Esophagus muscularis mucosa (tissue), 4 donors: ENCODE results near the gene TMEM51. TPM values are rescaled to one million over a fixed set of nuclear protein-coding genes. Genes with fewer than 3 reads are reported as not detected.

ENCODE experiments used
- DNase-seq: peaks from one replicate; pipeline ENCODE4 v3.0.0-alpha.2; 2017; ENCODE audit errors: extremely low spot score
- H3K27ac ChIP-seq, 4 donors: fragments of 200-600 bp; sonication (generic); replicated peaks in 1 of 4; 1 replicate in 3 of 4; 2 replicates in 1 of 4; pipeline ENCODE4 v1.5.1; 2016 to 2019; ENCODE audit warnings: mild to moderate bottlenecking in 1 of 4
- H3K27me3 ChIP-seq, 4 donors: fragments of 200-600 bp; sonication (generic); one replicate each; pipeline versions ENCODE4 v1.5.1 to v1.6.0; 2016 to 2019
- H3K36me3 ChIP-seq, 4 donors: fragments of 200-600 bp; sonication (generic); one replicate each; pipeline ENCODE4 v1.5.1; 2016 to 2019
- H3K4me1 ChIP-seq, 4 donors: fragments of 200-600 bp; sonication (generic); one replicate each; pipeline ENCODE4 v1.5.1; 2016 to 2019
- H3K4me3 ChIP-seq, 4 donors: fragments of 200-600 bp; sonication (generic); 1 replicate in 2 of 4; 2 replicates in 2 of 4; pipeline ENCODE4 v1.5.1; 2016 to 2019; ENCODE audit warnings: mild to moderate bottlenecking in 4 of 4, moderate library complexity in 1 of 4
- H3K9me3 ChIP-seq, 4 donors: fragments of 200-600 bp; sonication (generic); 1 replicate in 3 of 4; 2 replicates in 1 of 4; pipeline ENCODE4 v1.5.1; 2016 to 2019
- CTCF ChIP-seq, 3 experiments: fragments of 200-600 bp in 2 of 3; fragments of 450-650 bp in 1 of 3; sonication (generic) in 2 of 3; IDR thresholded peaks; one replicate each; pipeline ENCODE4 v1.5.1; 2017 to 2019; ENCODE audit warnings: antibody characterized with exemption in 3 of 3, mild to moderate bottlenecking in 2 of 3, moderate library complexity in 1 of 3
- EP300 ChIP-seq: sonication (generic); formaldehyde crosslinking; IDR thresholded peaks from one replicate; pipeline ENCODE4 v1.6.1; 2017; ENCODE audit warnings: antibody characterized with exemption
- POLR2A ChIP-seq: fragments of 450-650 bp; IDR thresholded peaks from one replicate; pipeline ENCODE4 v1.6.1; 2017; ENCODE audit warnings: antibody characterized with exemption, moderate library complexity, mild to moderate bottlenecking, low read depth
- POLR2AphosphoS5 ChIP-seq, 2 donors: sonication (generic); formaldehyde crosslinking; IDR thresholded peaks; one replicate each; pipeline ENCODE4 v1.6.1; 2017; ENCODE audit warnings: antibody characterized with exemption in 2 of 2
- WGBS: methylation state at CpG from one replicate; pipeline ENCODE4 v1.1.5; 2018; 5-methylcytosine and 5-hydroxymethylcytosine counted together
- intact Hi-C: fragments of 100-400 bp; cut with DNase I; formaldehyde crosslinking; loops from one replicate; pipeline ENCODE4 v1.15.1; 2023
- total RNA-seq, 4 donors: library from RNA; depleted of rRNA; stranded (reverse); fragments of >200 nt; gene quantifications; one replicate each; pipeline versions ENCODE4 v1.1.0 to v1.2.1, GENCODE V29; 2016

TMEM51 gene
- total RNA-seq, 4 donors from 2014 or later, result 8.6 to 17.2 (median 11.4) TPM

DNA sequence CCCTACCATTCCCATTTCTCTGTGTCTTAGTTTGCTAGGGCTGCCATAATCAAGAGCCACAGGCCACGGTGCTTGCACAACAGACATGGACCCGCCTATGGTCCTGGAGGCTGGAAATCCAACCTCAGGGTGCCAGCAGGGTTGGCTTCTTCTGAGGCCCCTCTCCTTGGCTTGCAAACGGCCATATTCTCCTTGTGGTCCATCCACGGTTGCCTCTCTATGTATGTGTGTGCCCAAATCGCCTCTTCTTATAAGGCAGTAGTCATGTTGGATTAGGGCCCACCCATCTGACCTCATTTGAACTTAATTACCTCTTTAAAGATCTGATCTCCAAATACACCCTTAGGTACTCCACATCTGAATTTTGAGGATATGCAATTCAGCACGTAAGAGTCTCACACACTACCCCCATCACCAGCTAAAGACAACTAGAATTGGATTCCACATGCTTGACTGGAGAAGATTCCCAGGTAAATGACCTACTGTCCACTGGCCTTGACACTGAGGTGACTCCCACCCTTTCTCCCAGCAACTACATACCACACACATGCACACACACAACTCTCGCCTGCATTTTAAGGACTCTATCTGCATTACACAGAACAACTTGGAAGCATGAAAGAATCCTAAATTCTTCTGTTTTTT lies 28.3 kb upstream of the TMEM51 start:
- no peak overlapping the region for H3K27ac ChIP-seq
- no peaks in the 10 kb centered on the region for H3K4me1 ChIP-seq
- TF ChIP-seq EP300, result no peak
- TF ChIP-seq POLR2AphosphoS5 (IDR thresholded peaks at IDR 0.05), result no peak
- TF ChIP-seq CTCF (IDR thresholded peaks at IDR 0.05), result no peak
- TF ChIP-seq POLR2A, result no peak
- no peak for DNase-seq
- no peaks in the 10 kb centered on the region for H3K27me3 ChIP-seq
- intact Hi-C loops, result loop anchor here (10.0 kb wide), 1 partner anchor 310 kb away; the partner anchor contains the start of gene CTRC
- no peaks in the 10 kb centered on the region for H3K9me3 ChIP-seq
- 91% methylated on average over 7 of the region's 7 CpGs for WGBS
- H3K36me3 ChIP-seq, result no peaks in the 10 kb centered on the region
- no peak overlapping the region for H3K4me3 ChIP-seq

- Histone ChIP-seq H3K36me3 (no peaks in the 10 kb centered on the region), H3K27ac (no peak overlapping the region), H3K4me1 (no peaks in the 10 kb centered on the region), H3K4me3 (no peak overlapping the region), H3K9me3 (no peaks in the 10 kb centered on the region), H3K27me3 (no peaks in the 10 kb centered on the region)
- WGBS, result 72% methylated on average over 6 of the region's 6 CpGs
- intact Hi-C loops, result loop anchor here (1.0 to 10.0 kb wide), 2 partner anchors 176 to 307 kb away; partner anchors contain the start of gene CTRC
- TF ChIP-seq CTCF (IDR thresholded peaks at IDR 0.05) (no peak), POLR2AphosphoS5 (IDR thresholded peaks at IDR 0.05) (no peak), POLR2A (no peak), EP300 (no peak)
- no peak for DNase-seq
These were observed 25.5 kb upstream of the TMEM51 start for GRCh38 chr1:15128077-15128476.

DNA sequence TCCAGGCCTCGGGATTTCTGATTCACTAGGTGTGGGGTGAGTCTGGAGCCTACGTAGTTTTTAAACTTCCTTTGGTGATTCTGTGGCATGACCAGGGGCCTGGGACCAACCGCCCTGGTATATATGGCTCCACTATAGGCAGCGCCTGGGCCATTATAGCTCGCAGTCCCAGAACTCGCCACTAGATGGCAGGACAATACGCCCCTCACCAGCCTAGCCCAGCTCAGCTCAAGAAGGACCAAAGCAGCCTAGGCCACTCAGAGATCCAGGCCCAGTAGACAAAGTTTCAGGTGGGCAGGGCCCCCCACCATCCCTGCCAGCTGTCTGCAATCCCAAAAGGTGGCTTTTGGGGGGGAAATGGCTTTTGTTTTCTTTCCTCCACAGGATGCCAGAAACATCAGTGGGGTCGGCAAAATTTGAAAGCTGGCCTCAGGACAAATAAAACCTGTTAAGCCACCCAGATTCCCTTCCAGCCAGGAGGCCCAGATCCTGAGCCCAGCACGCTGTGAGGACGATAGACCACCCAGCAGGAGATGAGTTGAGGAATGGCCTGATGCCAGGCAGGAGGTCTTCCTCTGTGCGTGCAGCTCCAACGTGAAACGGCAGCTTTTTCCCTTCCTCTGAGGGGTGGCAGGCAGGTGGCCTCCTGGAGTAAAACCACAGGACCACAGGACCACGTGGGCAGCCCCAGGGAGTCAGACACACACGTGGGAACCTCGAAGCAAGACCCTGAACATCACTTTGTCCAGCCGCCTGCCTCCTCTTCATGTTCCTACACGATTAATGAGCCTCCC lies 24.8 kb upstream of the TMEM51 start:
- Histone ChIP-seq H3K4me3 (no peak overlapping the region), H3K27ac (no peak overlapping the region), H3K4me1 (no peaks in the 10 kb centered on the region), H3K27me3 (peaks cover 0 to 2% (median 0%) of the 10 kb centered on the region in 4 donors), H3K9me3 (no peaks in the 10 kb centered on the region), H3K36me3 (no peaks in the 10 kb centered on the region)
- DNase-seq, result no peak
- TF ChIP-seq EP300 (no peak), CTCF (IDR thresholded peaks at IDR 0.05) (peak; percentile 85 to 91 (median 88))
- intact Hi-C loops, result loop anchor here (1.0 to 10.0 kb wide), 2 partner anchors 176 to 306 kb away; partner anchors contain the start of gene CTRC
- WGBS, result 35% methylated on average over 12 of the region's 18 CpGs

GRCh38 chr1:15129944-15130343 lies 23.6 kb upstream of the TMEM51 start:
- Histone ChIP-seq H3K4me3 (no peak overlapping the region), H3K4me1 (no peaks in the 10 kb centered on the region), H3K9me3 (no peaks in the 10 kb centered on the region), H3K36me3 (no peaks in the 10 kb centered on the region), H3K27me3 (peaks cover 0 to 10% (median 0%) of the 10 kb centered on the region in 4 donors), H3K27ac (no peak overlapping the region)
- intact Hi-C loops, result loop anchor here (10.0 kb wide), 1 partner anchor 305 kb away; the partner anchor contains the start of gene CTRC
- WGBS, result 90% methylated on average over 4 of the region's 4 CpGs
- DNase-seq, result no peak
- no peak for TF ChIP-seq EP300
- TF ChIP-seq CTCF (IDR thresholded peaks at IDR 0.05), result no peak
- no peak for TF ChIP-seq POLR2A
- TF ChIP-seq POLR2AphosphoS5 (IDR thresholded peaks at IDR 0.05), result no peak
